H1 (cell line): Measurements from ENCODE around the gene RIMBP2. TPM values are rescaled to one million over a fixed set of nuclear protein-coding genes. Genes with fewer than 3 reads are reported as not detected.

ENCODE experiments used
- CTCF ChIA-PET: fragments of 300-600 bp; sonication (Branson Sonifier 250); formaldehyde crosslinking; loops from one replicate; lab custom pipeline; 2021; ENCODE audit not compliant: partially characterized antibody; lab: Charles Lee
- POLR2A ChIA-PET: fragments of 300-600 bp; sonication (Branson Sonifier 250); formaldehyde crosslinking; loops from one replicate; lab custom pipeline; 2021; ENCODE audit warnings: inconsistent platforms; ENCODE audit not compliant: partially characterized antibody; lab: Charles Lee
- DNase-seq, 2 experiments: peaks; one replicate each; pipeline versions ENCODE4 v3.0.0 to v3.0.0-alpha.2; 2010 to 2022; ENCODE audit warnings: low spot score in 2 of 2, low read depth in 1 of 2, mixed read lengths in 1 of 2
- FAIRE-seq: peaks from 2 replicates; lab custom pipeline; 2011; peaks lifted over from hg19 to GRCh38; lab: Jason Lieb, UNC
- H2AFZ ChIP-seq: 2 replicates; pipeline ENCODE4 v1.8.1; 2012; ENCODE audit warnings: low read length, inconsistent platforms
- H2AK5ac ChIP-seq: 2 replicates; pipeline ENCODE4 v1.6.1; 2013; ENCODE audit warnings: low read depth, low read length
- H2BK120ac ChIP-seq: replicated peaks from 2 replicates; pipeline ENCODE3; 2013; ENCODE audit warnings: low read depth, low read length, inconsistent platforms
- H2BK12ac ChIP-seq: 2 replicates; pipeline ENCODE4 v1.6.1; 2013; ENCODE audit warnings: low read depth, low read length
- H2BK15ac ChIP-seq: 2 replicates; pipeline ENCODE4 v1.6.1; 2013; ENCODE audit warnings: low read length
- H2BK20ac ChIP-seq: 2 replicates; pipeline ENCODE4 v1.6.1; 2013; ENCODE audit warnings: low read length
- H2BK5ac ChIP-seq: 2 replicates; pipeline ENCODE4 v1.6.1; 2013; ENCODE audit warnings: low read depth, low read length
- H3K14ac ChIP-seq: 2 replicates; pipeline ENCODE4 v1.6.1; 2013; ENCODE audit warnings: inconsistent platforms; ENCODE audit not compliant: insufficient read length
- H3K18ac ChIP-seq: 2 replicates; pipeline ENCODE4 v1.6.1; 2013; ENCODE audit warnings: low read length; ENCODE audit errors: extremely low read depth
- H3K23ac ChIP-seq: 2 replicates; pipeline ENCODE4 v1.6.1; 2013; ENCODE audit warnings: inconsistent platforms; ENCODE audit not compliant: insufficient read length
- H3K23me2 ChIP-seq: 2 replicates; pipeline ENCODE4 v1.6.1; 2013; ENCODE audit warnings: low read depth, low read length
- H3K27ac ChIP-seq: 2 replicates; pipeline ENCODE4 v1.6.1; 2011; ENCODE audit warnings: low read depth, low read length, inconsistent platforms
- H3K27me3 ChIP-seq, 4 experiments: replicated peaks in 1 of 4; 1 replicate in 1 of 4; 2 replicates in 3 of 4; pipeline versions ENCODE4 v1.6.1 to v1.8.1; 2011 to 2013; ENCODE audit warnings: low read length in 3 of 4, mild to moderate bottlenecking in 3 of 4, inconsistent platforms in 2 of 4, mixed read lengths in 2 of 4, moderate library complexity in 1 of 4; ENCODE audit not compliant: control insufficient read depth in 3 of 4, insufficient read depth in 3 of 4; ENCODE audit errors: extremely low read depth in 1 of 4
- H3K36me3 ChIP-seq, 4 experiments: 2 replicates each; pipeline versions ENCODE4 v1.6.1 to v1.8.1; 2011 to 2013; ENCODE audit warnings: mild to moderate bottlenecking in 4 of 4, low read length in 3 of 4, moderate library complexity in 2 of 4, control low read depth in 1 of 4, inconsistent platforms in 1 of 4; ENCODE audit not compliant: insufficient read depth in 4 of 4, control insufficient read depth in 2 of 4
- H3K4ac ChIP-seq: replicated peaks from 2 replicates; pipeline ENCODE3; 2013; ENCODE audit warnings: low read length, low read depth, mixed read lengths, inconsistent platforms; ENCODE audit not compliant: insufficient read length
- H3K4me1 ChIP-seq, 4 experiments: replicated peaks in 1 of 4; 1 replicate in 1 of 4; 2 replicates in 3 of 4; pipeline versions ENCODE4 v1.6.1 to v1.8.1; 2011 to 2013; ENCODE audit warnings: low read length in 3 of 4, inconsistent platforms in 2 of 4, mixed read lengths in 1 of 4; ENCODE audit not compliant: insufficient read depth in 4 of 4, control insufficient read depth in 3 of 4
- H3K4me2 ChIP-seq, 2 experiments: 2 replicates each; pipeline versions ENCODE4 v1.6.1 to v1.8.1; 2011 to 2013; ENCODE audit warnings: low read depth in 2 of 2, low read length in 2 of 2, control low read depth in 1 of 2, inconsistent platforms in 1 of 2, mild to moderate bottlenecking in 1 of 2; ENCODE audit not compliant: insufficient read depth in 1 of 2
- H3K4me3 ChIP-seq, 4 experiments: fragments of 200-600, 300-600 bp in 1 of 4; sonication (generic), shearing (Covaris generic), sonication (Bioruptor Twin) in 1 of 4; 2 replicates each; pipeline versions ENCODE4 v1.5.1 to v1.8.1; 2011 to 2016; ENCODE audit warnings: low read length in 4 of 4, low read depth in 3 of 4, control low read depth in 2 of 4, inconsistent platforms in 2 of 4, mild to moderate bottlenecking in 2 of 4, mixed read lengths in 1 of 4, moderate library complexity in 1 of 4; ENCODE audit not compliant: insufficient read depth in 2 of 4; ENCODE audit errors: extremely low read depth in 1 of 4
- H3K56ac ChIP-seq: replicated peaks from 2 replicates; pipeline ENCODE3; 2013; ENCODE audit warnings: low read depth, mild to moderate bottlenecking, mixed read lengths, low read length, inconsistent platforms; ENCODE audit not compliant: insufficient read length
- H3K79me1 ChIP-seq: 2 replicates; pipeline ENCODE4 v1.6.1; 2013; ENCODE audit warnings: low read depth, low read length, control low read depth
- H3K79me2 ChIP-seq, 2 experiments: 2 replicates each; pipeline versions ENCODE4 v1.6.1 to v1.8.1; 2012 to 2013; ENCODE audit warnings: low read length in 2 of 2, mild to moderate bottlenecking in 2 of 2, inconsistent platforms in 1 of 2; ENCODE audit not compliant: insufficient read depth in 2 of 2, control insufficient read depth in 1 of 2
- H3K9ac ChIP-seq, 4 experiments: replicated peaks in 1 of 4; 1 replicate in 1 of 4; 2 replicates in 3 of 4; pipeline versions ENCODE4 v1.6.1 to v1.8.1; 2011 to 2013; ENCODE audit warnings: low read depth in 3 of 4, low read length in 3 of 4, control low read depth in 2 of 4, mild to moderate bottlenecking in 2 of 4, moderate library complexity in 2 of 4, inconsistent platforms in 1 of 4; ENCODE audit errors: extremely low read depth in 1 of 4
- H3K9me3 ChIP-seq, 2 experiments: 2 replicates each; pipeline versions ENCODE4 v1.6.1 to v1.8.1; 2012 to 2013; ENCODE audit warnings: mild to moderate bottlenecking in 2 of 2, moderate library complexity in 2 of 2, control low read depth in 1 of 2, inconsistent platforms in 1 of 2, low read depth in 1 of 2, low read length in 1 of 2, mixed read lengths in 1 of 2; ENCODE audit not compliant: insufficient read depth in 2 of 2
- H4K20me1 ChIP-seq, 2 experiments: replicated peaks in 1 of 2; 2 replicates each; pipeline versions ENCODE3 to v1.8.1; 2011 to 2013; ENCODE audit warnings: inconsistent platforms in 2 of 2, low read length in 2 of 2, mild to moderate bottlenecking in 1 of 2; ENCODE audit not compliant: insufficient read depth in 2 of 2, control insufficient read depth in 1 of 2
- H4K5ac ChIP-seq: 2 replicates; pipeline ENCODE4 v1.6.1; 2013; ENCODE audit warnings: low read length, low read depth, mixed read lengths, inconsistent platforms; ENCODE audit not compliant: insufficient read length
- H4K8ac ChIP-seq: 2 replicates; pipeline ENCODE4 v1.8.0; 2013; ENCODE audit warnings: mild to moderate bottlenecking, moderate library complexity, low read length, inconsistent platforms; ENCODE audit not compliant: insufficient read depth; ENCODE audit errors: extremely low read depth
- H4K91ac ChIP-seq: replicated peaks from 2 replicates; pipeline ENCODE3; 2013; ENCODE audit warnings: low read length, mixed read lengths, inconsistent platforms; ENCODE audit not compliant: insufficient read length
- BCL11A ChIP-seq, 2 experiments: IDR thresholded peaks; one replicate each; pipeline ENCODE4 v1.6.1; 2011; ENCODE audit warnings: low read depth in 2 of 2, low read length in 2 of 2, mild to moderate bottlenecking in 2 of 2
- BRCA1 ChIP-seq: IDR thresholded peaks from 2 replicates; pipeline ENCODE4 v1.6.1; 2012; ENCODE audit warnings: low read depth, low read length, improper control_type of control experiment
- CBX5 ChIP-seq: fragments of 300-800, 300-1000 bp; sonication (generic); IDR thresholded peaks from 2 replicates; pipeline ENCODE4 v1.7.1; 2016; ENCODE audit warnings: antibody characterized with exemption, low read length, low read depth
- EP300 ChIP-seq, 2 experiments: IDR thresholded peaks; 1 replicate in 1 of 2; 2 replicates in 1 of 2; pipeline ENCODE4 v1.6.1; 2011 to 2012; ENCODE audit warnings: low read depth in 2 of 2, low read length in 2 of 2, mild to moderate bottlenecking in 2 of 2, borderline replicate concordance in 1 of 2, inconsistent platforms in 1 of 2, moderate library complexity in 1 of 2
- JUN ChIP-seq: IDR thresholded peaks from 2 replicates; pipeline ENCODE4 v1.6.1; 2011; ENCODE audit warnings: low read depth, mild to moderate bottlenecking, improper control_type of control experiment, low read length
- NRF1 ChIP-seq: IDR thresholded peaks from 2 replicates; pipeline ENCODE4 v1.6.1; 2011; ENCODE audit warnings: mild to moderate bottlenecking, low read depth, low read length, improper control_type of control experiment
- RFX5 ChIP-seq: IDR thresholded peaks from 2 replicates; pipeline ENCODE4 v1.6.1; 2011; ENCODE audit warnings: low read depth, low read length, improper control_type of control experiment, borderline replicate concordance
- SIRT6 ChIP-seq: IDR thresholded peaks from one replicate; pipeline ENCODE4 v1.7.1; 2012; ENCODE audit warnings: low read length, inconsistent platforms
- SIX5 ChIP-seq: IDR thresholded peaks from 2 replicates; pipeline ENCODE4 v1.6.1; 2011; ENCODE audit warnings: mild to moderate bottlenecking, low read depth, low read length
- SRF ChIP-seq: IDR thresholded peaks from 2 replicates; pipeline ENCODE4 v1.6.1; 2011; ENCODE audit warnings: mild to moderate bottlenecking, low read depth, low read length, moderate library complexity
- TAF1 ChIP-seq: IDR thresholded peaks from 2 replicates; pipeline ENCODE4 v1.6.1; 2011; ENCODE audit warnings: mild to moderate bottlenecking, low read depth, low read length
- TBP ChIP-seq: IDR thresholded peaks from 2 replicates; pipeline ENCODE4 v1.6.1; 2011; ENCODE audit warnings: low read depth, low read length, improper control_type of control experiment
- TCF12 ChIP-seq: IDR thresholded peaks from 2 replicates; pipeline ENCODE4 v1.6.1; 2011; ENCODE audit warnings: low read depth, mild to moderate bottlenecking, low read length
- WGBS, 2 experiments: shearing (Covaris generic) in 1 of 2; methylation state at CpG; one replicate each; pipeline versions ENCODE4 v1.1.6 to v1.1.7; 2013 to 2015; ENCODE audit warnings: low lambda C conversion rate in 2 of 2, mixed read lengths in 2 of 2, inconsistent platforms in 1 of 2, low coverage in 1 of 2, missing lambda C conversion rate in 1 of 2; ENCODE audit not compliant: insufficient replicate concordance in 2 of 2, insufficient coverage in 1 of 2, insufficient read length in 1 of 2; ENCODE audit errors: extremely low coverage in 1 of 2, missing lambda C conversion rate in 1 of 2; 5-methylcytosine and 5-hydroxymethylcytosine counted together
- polyA plus RNA-seq, 7 experiments: library from polyadenylated mRNA; depleted of rRNA in 3 of 7; stranded (reverse) in 5 of 7; unstranded in 2 of 7; fragments of >200 nt in 5 of 7; fragments of 200-250 nt in 2 of 7; gene quantifications; 1 replicate in 5 of 7; 2 replicates in 1 of 7; 4 replicates in 1 of 7; pipeline versions ENCODE4 v1.2.1 to v1.2.3, GENCODE V29; 2011 to 2013; ENCODE audit warnings: missing spikeins in 2 of 7, mixed read lengths in 2 of 7
- total RNA-seq: library from RNA; stranded (reverse); fragmentation: NEBNext Ultra II Directional; extraction: Animal tissue kit (Norgen Biotek cat#: 25700); gene quantifications from 2 replicates; pipeline ENCODE4 v1.2.1, GENCODE V29; 2021

The RIMBP2 gene
- total and polyA plus RNA-seq, 2 of the 8 experiments (the other 6 are each of a cell fraction or from before 2014, with no cell fraction given), result 0.18 to 0.65 TPM

DNA sequence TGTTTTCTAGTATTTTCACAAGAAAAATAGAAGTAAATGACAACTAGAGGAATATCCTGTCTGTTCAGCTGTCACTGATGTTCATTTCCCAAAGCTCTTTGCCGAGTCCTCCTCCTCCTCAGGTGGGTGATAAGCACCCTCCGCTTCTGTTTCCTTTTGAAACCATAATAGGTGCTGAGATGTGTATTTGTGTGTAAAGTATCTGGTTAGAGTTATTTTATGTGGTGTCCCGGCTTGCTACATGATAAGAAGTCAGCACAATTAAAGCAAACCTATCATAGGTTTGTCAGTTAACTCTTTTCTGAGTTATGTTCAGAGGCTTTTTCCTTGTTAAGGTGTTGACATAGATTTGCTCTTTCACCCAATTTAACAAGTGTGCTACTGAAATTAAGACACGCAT is 296.0 kb downstream of the RIMBP2 start:
- no peak overlapping the region for H2AK5ac ChIP-seq
- H3K36me3 ChIP-seq, result no peaks in the 10 kb centered on the region
- ChIA-PET POLR2A (no interaction called here), CTCF (interaction anchor here (0.6 kb wide), 1 partner anchor 19 kb away, joined by 3 read pairs; no protein-coding TSS in a partner anchor)
- no peak overlapping the region for H3K23ac ChIP-seq
- 88% methylated on average over 4 of the region's 4 CpGs; no CpG with 5 or more reads in 1 of the 2 experiments for WGBS, 2 experiments
- H3K4me1 ChIP-seq, result peaks cover 0 to 2% (median 0%) of the 10 kb centered on the region in 4 experiments; a peak in 1 of 7 replicates
- no peaks in the 10 kb centered on the region for H3K27me3 ChIP-seq
- no peak overlapping the region for H2BK12ac ChIP-seq
- H4K8ac ChIP-seq, result no peak overlapping the region
- no peak overlapping the region for H2BK15ac ChIP-seq
- no peak overlapping the region for H3K4me2 ChIP-seq
- no peaks in the 10 kb centered on the region for H4K20me1 ChIP-seq
- H3K9ac ChIP-seq, result no peak overlapping the region
- H3K9me3 ChIP-seq, result no peaks in the 10 kb centered on the region
- H2BK5ac ChIP-seq, result no peak overlapping the region
- H3K56ac ChIP-seq, result no peak overlapping the region
- no peak overlapping the region for H3K4me3 ChIP-seq
- no peak overlapping the region for H3K27ac ChIP-seq
- H4K5ac ChIP-seq, result no peak overlapping the region
- no peaks in the 10 kb centered on the region; the same call in 1 of the 2 replicates for H3K23me2 ChIP-seq
- no peak overlapping the region for H2BK20ac ChIP-seq
- no peaks in the 10 kb centered on the region for H3K79me1 ChIP-seq
- H3K18ac ChIP-seq, result no peak overlapping the region
- FAIRE-seq (no peak), DNase-seq (no peak)
- no peaks in the 10 kb centered on the region for H3K79me2 ChIP-seq
- TF ChIP-seq CBX5 (no peak), SRF (no peak), SIX5 (no peak), NRF1 (no peak), EP300 (IDR thresholded peaks at IDR 0.05; ENCODE audit: borderline replicate concordance in 1 of 2, low read depth in 2 of 2, low read length in 2 of 2) (no peak), TBP (no peak), BRCA1 (no peak), SIRT6 (no peak), BCL11A (IDR thresholded peaks at IDR 0.05; ENCODE audit: low read depth in 2 of 2, low read length in 2 of 2) (no peak), JUN (no peak), TAF1 (no peak), RFX5 (no peak), TCF12 (no peak)
- no peak overlapping the region for H3K14ac ChIP-seq
- no peak overlapping the region for H3K4ac ChIP-seq
- no peak overlapping the region for H4K91ac ChIP-seq
- no peak overlapping the region for H2AFZ ChIP-seq
- H2BK120ac ChIP-seq, result no peak overlapping the region
